Stimulated activated CD4-positive, alpha-beta T cell treated with anti-CD3 and anti-CD28 coated beads, Interleukin-1b, Interleukin-23, amount 100 ng/mL, for 4 hours (primary cell): Measurements from ENCODE around the gene ZNF341.

Experiments
- DNase-seq, 2 donors: peaks; one replicate each; pipeline ENCODE4 v3.0.0-alpha.2; 2020; ENCODE audit warnings: low read depth in 2 of 2

The ZNF341 gene

DNA sequence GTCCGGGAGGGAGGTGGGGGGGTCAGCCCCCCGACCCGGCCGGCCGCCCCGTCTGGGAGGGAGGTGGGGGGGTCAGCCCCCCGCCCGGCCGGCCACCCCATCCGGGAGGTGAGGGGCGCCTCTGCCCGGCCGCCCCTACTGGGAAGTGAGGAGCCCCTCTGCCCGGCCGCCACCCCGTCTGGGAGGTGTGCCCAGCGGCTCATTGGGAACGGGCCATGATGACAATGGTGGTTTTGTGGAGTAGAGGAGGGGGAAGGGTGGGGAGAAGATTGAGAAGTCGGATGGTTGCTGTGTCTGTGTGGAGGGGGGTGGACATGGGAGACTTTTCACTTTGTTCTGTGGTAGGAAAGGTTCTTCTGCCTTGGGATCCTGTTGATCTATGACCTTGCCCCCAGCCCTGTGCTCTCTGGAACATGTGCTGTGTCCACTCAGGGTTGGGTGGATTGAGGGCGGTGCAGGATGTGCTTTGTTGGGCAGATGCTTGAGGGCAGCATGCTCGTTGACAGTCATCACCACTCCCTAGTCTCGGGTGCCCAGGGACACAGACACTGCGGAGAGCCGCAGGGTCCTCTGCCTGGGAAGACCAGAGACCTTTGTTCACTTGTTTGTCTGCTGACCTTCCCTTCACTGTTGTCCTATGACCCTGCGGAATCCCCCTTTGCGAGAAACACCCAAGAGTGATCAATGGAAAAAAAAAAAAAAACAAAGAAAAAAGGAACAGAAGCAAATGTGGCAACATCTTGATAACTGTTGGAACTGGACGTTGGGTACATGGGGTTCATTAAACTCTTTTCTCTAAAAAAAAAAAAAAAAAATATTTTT, 30.0 kb upstream of the ZNF341 start:
- no peak for DNase-seq

DNA sequence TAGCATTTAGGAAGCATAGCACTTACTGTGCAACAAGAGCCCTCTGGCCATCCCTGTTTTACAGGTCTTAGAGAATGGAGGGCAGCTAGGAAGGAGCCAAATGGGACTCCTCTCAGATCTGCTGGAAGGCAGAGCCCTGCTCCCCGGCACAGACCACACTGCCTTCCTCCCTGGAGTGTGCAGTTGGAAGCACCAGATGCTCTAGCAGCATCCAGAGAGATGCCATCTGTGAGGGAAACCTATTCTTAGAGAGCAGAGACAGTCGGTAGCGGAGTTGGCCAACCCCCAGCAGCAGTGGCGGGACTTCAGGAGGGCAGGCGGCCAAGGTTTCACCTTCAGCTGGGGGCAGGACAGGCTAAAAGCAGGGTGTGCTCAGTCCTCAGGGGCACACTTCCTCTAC, 28.9 kb upstream of the ZNF341 start:
- DNase-seq, result no peak

DNA sequence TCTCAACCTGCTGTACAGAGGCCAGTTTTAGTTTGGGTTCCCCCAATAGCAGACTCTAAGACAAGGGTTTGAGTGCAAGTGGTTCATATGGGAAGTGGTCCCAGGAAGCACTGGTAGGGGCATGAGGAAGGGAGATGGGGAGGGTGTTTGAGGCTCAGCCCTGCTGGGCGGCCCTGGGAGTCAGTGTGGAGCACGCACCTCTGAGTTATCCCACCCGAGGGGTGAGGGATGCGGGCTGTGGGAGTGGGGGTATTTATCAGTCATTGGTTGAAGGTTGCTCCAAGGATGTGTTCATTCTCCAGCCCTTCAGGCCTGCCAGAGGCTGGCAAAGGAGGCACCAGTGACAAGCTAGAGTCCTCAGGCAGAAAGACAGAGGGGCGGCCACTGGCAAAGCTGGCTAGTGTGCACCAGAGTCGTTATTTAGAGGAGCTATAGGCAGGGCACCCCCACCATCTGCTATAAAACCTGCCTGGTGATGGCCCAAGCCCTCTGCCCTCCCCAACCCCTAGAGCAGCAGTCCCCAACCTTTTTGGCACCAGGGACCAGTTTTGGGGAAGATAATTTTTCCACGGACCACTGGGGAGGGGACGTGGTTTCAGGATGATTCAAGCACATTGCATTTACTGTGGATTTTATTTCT, 28.2 kb upstream of the ZNF341 start:
- DNase-seq, result no peak

DNA sequence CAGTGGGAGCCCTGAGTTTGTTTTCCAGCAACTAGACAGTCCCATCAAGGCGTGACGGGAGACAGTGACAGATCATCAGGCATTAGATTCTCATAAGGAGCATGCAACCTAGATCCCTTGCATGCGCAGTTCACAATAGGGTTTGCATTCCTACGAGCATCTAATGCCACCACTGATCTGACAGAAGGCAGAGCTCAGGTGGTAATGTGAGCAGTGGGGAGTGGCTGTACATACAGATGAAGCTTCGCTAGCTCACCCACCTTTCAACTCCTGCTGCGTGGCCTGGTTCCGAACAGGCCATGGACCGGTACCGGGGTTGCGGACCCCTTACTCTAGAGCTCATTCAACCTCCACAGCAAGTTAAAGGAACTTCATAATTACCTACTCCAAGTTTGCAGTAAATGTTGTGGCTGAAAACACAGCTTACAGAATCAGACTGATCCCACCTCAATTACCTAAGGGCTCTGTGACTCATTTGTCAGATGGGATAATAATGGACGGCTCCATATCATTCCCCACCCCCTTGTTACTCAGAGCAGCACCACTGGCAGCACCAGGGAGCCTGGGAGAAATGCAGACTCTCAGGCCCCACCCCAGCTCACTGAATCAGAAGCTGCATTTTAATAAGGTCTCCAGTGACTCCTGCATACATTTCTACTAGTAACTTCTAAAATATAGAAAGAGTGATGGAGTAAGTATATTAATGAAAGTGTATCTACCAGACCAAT, 27.4 kb upstream of the ZNF341 start:
- DNase-seq, result no peak

DNA sequence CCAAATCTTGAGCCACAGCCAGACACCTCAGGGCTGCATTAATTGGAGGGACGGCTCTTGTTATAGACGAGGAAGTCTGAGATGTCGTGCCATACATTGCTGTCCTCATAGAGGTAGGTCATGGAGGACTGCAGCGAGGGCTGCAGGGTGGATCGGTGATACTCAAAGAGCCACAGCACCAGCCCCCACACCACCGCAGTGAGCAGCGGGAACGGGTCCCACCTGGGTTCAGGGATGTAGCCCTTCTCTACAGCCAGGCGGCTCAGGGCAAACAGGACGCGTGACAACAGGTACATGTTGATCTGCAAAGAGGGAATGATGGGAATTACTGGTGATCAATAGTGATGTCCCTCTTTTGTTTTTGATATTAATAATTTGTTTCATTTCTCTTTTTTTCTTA, 24.1 kb upstream of the ZNF341 start:
- DNase-seq, result no peak

DNA sequence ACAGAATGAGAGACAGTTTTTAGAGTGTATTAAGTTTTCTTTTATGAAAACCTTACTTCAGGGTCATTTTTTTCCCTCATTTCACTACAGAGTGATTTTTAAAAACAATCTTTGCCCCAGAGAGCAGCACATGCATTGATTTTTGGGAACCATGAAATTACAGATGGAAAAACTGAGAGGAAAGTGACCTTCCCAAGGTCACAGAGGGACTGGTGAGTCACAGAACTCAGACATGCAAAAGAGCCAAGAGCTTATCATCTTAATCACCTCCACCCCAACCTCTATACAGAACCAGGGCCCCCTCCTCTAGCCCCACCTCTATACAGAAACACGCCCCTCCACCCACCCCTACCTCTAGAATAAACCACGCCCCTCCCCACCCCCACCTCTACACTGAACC, 22.4 kb upstream of the ZNF341 start:
- DNase-seq, result no peak

DNA sequence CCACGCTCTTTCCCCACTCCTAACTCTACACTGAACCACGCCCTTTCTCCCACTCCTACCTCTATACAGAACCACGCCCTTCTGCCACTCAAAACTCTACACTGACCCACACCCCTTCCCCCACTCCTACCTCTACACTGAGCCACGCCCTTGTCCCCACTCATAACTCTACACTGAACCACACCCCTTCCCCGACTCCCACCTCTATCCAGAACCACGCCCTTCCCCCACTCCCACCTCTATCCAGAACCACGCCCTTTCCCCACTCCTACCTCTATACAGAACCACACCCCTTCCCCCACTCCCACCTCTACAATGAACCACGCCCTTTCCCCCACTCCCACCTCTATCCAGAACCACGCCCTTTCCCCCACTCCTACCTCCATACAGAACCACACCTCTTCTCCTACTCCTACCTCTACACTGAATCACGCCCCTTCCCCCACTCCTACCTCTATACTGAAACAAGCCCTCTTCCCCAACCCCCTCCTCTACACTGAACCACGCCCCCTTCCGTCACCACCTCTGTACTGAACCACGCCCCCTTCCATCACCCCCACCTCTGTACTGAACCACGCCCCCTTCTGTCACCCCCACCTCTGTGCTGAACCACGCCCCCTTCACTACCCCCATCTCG, 21.8 kb upstream of the ZNF341 start:
- DNase-seq, result no peak

DNA sequence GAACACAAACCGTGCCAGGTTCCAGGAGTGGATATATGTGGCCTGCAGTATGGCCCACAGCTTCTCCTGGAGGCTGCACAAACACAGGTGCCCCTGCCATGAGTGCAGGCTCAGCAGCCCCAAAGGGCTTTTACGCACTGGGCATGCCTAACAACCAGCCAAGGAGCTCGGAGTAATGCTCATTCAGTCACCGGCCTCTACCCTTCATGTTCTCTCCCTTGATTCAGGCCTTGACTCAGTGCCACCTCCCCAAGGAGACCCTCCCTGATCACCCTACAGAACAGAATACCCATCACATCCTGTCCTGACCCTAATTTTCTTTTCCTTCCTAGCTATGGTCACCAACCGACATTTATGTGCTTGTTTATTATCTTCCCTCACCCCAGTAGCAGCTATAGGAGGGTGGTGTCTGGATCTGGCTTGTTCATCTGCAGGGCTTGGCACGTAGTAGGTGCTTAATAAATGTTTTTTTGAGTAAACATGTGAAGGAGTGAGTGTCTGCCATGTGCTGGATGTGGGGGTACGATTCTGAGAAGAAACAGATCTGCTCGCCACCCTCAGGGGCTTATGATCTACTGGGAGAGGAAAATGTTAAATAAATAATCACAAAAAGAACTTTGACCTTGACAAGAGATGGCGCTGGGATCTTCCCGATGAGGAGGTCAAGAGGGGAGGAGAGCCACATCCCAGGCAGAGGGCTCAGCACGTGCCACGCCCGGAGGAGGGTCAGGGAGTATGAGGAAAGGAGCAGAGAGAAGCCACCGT, 20.9 kb upstream of the ZNF341 start:
- no peak for DNase-seq

DNA sequence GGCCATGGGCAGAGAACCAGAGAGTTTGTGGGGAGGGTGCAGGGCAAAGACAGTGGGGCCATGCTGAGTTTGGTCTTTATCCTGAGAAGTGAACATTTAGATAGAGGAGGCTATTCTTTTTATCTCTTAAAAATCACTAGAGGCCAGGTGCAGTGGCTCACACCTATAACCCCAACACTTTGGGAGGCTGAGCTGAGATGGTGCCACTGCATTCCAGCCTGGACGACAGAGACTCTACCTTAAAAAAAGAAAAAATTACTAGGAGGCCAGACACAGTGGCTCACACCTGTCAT, 20.4 kb upstream of the ZNF341 start:
- no peak for DNase-seq

DNA sequence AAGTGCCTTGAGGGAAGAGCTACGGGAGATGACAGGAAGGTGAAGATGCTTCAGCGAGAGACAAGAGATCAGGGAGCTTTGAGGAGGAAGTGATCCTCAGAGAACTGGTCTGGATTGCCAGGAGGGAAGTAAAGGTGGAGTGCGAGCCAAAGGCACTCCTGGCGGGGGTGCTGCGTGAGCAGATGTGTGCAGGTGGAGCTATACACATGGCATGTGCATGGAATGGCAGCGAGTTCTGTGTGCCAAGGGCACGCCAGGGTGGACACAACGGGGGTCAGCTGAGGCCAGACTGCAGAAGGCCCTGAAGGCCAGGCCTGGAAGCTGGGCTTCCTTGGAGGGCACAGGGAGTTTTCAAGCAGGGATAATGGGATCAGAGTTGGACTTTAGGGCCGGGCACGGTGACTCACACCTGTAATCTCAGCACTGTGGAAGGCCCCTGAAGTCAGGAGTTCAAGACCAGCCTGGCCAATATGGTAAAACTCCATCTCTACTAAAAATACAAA, 17.9 kb upstream of the ZNF341 start:
- no peak for DNase-seq

DNA sequence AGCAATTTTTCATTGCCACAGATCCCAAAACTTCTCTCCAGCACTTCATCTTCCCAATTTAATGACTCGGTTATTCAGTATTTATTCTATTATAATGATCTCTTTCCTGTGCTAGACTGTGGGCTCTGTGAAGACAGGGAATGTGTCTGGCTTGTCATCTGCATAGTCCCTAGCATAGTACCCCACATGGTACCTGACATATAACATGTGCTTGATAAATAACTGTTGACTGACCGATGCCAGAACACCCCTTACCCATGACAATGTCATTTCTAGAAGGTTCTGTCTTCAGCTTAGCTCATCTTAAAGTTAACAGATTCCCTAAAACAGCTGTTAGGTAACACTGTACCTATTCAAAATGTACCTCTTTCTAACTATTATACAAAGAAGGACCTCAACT, 15.3 kb upstream of the ZNF341 start:
- no peak for DNase-seq

DNA sequence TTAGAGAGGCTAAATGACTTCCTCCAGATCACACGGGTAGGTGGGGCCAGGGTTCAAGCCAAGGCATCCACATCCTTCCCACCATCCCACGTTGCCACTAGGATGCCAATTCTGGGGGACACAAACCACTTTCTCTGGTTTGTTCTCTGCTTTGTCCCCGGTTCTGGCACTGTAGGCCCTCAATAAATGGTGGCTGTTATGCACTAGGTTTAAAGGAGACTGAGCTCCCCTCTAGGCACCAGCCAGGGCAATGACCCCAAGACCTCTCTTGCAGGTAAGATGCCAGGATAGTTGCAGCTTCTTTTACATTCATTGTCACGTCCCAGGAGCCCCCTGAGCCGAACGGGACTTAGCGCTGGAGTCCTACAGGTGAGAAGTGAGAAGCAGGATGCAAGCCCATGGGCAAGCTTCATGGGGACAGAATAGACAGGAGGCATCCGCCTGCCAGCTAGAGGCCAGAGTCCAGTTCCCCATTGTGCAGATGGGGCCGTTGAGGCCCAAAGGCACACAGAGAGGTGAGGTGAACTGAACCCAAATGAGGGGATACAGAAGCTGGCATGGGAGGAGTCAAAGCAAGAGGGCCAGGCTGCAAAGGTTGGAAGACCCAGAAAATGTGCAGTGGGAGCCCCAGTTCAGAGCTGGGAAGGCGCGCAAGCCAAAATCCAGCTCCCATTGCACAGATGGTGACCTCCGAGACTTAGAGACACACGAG, 12.4 kb upstream of the ZNF341 start:
- DNase-seq, result no peak

DNA sequence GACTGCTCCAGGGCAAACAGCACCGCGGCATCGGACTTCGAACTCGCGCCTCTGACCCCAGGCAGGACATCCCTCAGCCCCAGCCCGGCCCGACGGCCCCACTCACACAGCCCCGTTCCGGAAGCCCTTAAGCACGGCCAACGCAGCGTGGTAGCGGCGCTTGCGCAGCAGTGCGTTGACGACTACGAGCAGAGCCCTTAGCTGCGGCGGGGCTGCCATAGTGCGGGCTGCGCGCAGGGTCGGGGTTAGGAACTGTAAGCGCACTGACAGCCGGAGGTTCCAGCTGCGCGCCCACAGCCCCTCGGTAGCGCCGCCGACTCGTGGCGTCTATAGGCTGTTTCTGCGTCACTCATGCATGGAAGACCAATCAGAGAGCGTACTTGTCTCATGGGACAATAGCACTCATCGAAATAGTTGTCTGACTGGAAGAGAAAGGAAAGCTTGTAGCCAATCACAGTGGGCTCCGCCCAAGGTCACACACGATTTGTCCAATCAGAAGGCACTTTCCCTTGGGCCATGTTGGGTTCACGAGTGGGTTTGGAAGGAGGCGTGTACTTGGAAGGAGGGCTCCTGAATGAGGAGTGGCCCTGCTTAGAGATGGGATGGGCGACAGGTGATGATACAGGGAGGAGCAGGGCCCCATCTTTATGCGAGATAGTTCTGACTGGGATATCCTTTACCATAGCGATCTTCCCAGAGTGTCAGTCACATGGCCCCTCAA, 11.6 kb upstream of the ZNF341 start, which contains the start of gene PXMP4:
Gene PXMP4 (minus strand): TSS at position 322 of the 721 bp plus-strand sequence. CDS start 103 bp downstream, at position 219.
- DNase-seq, result peak; percentile 67 to 78

DNA sequence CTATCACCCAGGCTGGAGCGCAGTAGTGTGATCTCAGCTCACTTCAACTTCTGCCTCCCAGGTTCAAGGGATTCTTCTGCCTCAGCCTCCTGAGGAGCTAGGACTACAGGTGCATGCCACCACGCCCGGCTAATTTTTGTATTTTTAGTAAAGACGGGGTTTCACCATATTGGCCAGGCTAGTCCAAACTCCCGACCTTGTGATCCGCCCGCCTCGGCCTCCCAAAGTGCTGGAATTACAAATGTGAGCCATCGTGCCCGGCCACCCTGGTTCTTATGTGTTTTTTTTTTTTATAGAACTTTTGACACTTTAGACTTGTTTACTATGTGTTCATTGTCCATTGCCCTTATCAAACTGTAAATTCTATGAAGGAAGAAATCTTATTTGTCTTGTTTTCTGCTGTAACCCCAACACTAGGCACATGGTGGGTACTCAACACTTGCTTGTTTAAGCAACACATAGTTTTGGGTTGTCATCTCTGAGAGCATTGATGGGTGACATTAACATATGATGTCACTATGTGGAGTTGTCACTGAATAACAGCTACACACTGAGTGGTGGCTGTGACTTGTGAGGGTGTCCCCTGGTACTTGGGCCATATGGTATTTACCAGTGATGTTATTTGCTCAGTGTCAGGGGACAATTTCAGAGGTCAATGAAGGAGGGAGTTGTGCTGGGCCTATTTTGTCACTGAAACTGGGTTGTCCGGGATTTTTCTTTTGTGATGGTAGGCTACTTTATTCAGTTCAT, 10.2 kb upstream of the ZNF341 start:
- no peak for DNase-seq

DNA sequence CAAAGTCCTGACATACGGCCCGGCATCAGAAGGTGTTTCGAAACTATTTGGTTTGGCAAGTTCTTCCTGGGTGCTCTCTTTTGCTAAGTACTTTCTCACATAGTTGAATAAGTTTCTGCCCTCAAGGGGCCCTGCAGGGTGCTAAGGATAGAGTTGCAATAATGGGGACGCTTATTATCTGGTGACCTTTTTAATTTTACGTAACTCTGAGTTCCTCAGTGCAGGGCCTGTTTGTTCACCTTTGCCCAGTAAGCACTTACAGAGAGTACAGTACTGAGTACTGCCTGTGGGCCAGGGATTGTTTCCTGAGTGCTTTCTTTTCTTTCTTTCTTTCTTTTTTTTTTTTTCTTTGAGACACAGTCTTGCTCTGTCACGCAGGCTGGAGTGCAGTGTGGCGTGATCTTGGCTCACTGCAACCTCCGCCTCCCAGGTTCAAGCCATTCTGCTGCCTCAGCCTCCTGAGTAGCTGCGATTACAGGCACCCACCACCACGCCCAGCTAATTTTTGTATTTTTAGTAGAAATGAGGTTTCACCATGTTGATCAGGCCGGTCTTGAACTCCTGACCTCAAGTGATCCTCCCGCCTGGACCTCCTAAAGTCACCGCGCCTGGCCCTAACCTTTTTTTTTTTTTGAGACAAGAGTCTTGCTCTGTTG, 7.2 kb upstream of the ZNF341 start:
- DNase-seq, result no peak

DNA sequence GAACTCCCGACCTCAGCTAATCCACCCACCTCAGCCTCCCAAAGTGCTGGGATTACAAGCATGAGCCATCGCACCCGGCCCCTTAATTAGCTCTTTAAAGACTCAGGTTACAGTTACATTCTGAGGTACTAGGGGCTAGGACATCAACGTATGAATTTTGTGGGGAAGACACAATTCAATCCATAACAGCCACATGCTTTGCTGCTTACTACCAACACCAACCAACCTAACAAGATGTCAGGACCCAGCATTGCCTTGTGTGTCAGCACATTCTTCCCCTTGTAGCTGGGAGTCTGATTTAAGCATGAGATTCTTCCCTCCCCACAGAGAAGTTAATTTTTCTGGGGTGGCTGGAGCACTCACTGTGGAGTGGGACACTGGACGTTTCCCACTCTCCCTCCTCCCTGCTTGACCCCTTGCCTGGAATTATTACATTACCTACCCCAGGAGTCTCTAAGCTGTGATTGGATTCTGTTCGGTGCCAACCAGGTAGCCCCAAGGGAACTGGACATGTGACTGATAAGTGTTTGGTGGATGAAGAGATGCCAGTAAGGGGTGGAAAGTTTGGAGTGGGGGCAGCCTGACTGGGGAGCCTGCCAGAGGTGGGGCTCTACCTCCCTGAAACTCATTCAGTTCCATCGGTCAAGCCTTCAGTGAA, 6.1 kb upstream of the ZNF341 start:
- no peak for DNase-seq

DNA sequence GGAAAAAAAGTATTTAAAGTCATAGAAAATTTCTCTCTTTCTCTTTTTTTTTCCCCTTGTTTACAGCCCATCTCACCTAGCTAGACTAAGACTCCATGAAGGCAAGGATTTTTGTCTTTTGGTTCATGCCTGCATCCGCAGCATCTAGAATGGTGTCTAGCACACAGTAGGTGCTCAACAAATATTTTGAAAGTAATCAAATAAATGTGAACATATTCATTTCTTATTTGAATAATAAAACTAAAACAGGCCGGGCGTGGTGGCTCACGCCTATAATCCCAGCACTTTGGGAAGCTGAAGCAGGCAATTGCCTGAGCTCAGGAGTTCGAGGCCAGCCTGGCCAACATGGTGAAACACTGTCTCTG, 4.7 kb upstream of the ZNF341 start:
- DNase-seq, result no peak

DNA sequence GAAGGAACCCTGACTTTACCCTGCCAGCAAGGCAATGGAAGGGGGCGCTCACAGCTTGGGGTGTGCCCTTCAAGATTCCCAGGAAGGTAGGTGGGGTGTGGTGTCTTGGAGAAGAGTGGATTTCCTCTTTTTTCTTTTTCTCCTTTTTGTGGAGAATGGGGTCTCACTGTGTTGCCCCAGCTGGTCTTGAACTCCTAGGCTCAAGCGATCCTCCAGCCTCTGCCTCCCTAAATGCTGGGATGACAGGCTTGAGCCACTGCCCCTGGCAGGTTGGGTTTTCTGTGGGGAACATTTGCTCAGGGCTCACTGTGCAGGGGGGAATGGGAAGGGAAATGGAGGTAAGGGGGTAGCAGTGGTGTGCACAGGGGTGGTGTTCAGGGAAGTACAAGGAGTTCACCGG, 4.0 kb upstream of the ZNF341 start:
- DNase-seq, result no peak
